A549 treated with CpdA at 1 μM for 4 hours (cell line): Measurements from ENCODE around the gene MYL3. TPM values are rescaled to one million over a fixed set of nuclear protein-coding genes. Genes with fewer than 3 reads are reported as not detected.

Experiments
- total RNA-seq: library from RNA; stranded (reverse); fragments of 200-300 nt; extraction: Qiagen RNA extraction; gene quantifications from 5 replicates; pipeline ENCODE4 v1.2.3, GENCODE V29; 2022; ENCODE audit warnings: low read depth

Gene MYL3
- 0.18 TPM in 1 of 5 replicates, not detected in the others for total RNA-seq

DNA sequence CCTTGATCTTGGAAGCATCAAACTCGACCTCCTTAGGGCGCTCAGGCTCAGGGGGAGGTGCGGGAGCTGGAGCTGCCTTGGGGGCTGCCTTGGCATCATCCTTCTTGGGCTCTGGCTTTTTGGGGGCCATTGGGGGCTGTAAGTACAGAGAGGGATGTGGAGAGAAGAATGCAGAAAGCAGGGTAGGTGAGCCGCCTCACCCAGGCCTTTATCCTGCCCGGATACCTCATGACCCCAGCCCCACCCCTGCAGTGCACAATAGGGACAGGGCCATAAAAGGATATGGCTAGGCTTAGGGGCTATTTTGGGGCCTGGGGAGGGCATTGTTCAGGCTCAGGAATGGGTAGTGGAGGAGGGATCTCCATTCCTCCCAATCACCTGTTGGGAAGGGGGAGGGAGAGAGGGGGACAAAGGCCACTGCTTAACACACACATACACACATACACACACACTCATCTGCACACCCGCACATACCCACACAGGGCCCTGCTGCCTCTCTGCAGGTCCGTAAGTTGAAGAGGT lies at the start of gene MYL3:
Gene MYL3 (minus strand): TSS at position 184 of the 522 bp plus-strand sequence. CDS start 54 bp downstream, at position 130.

DNA sequence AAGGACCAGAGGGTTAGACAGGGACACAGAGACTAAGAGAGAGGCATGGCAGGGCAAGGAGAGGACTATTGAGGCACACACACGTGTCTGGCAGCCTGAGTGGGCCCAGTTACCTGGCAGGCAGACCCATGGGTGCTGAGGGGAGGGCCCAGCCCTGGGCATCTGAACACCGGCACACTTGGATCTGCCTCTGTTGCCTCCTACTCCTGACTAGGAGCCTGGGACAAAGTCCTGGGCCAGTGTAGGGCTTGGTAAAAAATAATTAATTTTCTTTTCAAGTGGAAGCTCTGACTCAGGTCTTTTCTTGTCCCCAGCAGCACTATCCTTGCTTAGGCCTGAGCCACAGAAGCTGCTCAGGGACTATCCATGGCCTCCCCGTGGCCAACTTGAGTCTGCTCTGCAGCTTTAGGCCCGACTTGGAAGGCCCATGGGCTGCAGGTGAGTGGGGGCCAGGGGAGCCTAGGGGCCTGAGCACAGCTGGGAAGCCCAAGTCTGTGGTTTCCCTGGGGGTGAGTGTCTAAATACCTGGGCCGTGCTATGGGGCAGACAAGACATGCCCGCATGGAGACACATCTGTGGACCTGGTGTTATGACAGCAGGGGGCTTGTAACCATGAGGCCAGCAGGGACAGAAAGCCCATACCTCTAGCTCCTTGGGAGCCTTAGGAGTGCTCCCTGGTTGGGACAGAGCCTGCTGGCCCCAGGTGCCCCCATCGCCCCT lies 14.3 kb upstream of the MYL3 start, which contains the start of gene PTH1R:
Gene PTH1R (plus strand): TSS at position 316 of the 720 bp plus-strand sequence. CDS start 5,839 bp downstream, outside the sequence.

Other genes with a start within 250 kb of the MYL3 start
- 5.4 to 8.5 TPM (median 6.2 TPM) in 5 replicates for gene ALS2CL, start 169.8 kb downstream of the MYL3 start, total RNA-seq
- 0.06 to 0.17 TPM (median 0.16 TPM) in 3 of 5 replicates, not detected in the others for gene TMIE, start 162.1 kb downstream of the MYL3 start, total RNA-seq
- gene PRSS50, start 145.6 kb downstream of the MYL3 start, total RNA-seq, result not detected in 5 replicates
- gene PTH1R, start 14.3 kb upstream of the MYL3 start, total RNA-seq, result 0.37 to 0.52 TPM (median 0.48 TPM) in 4 of 5 replicates, not detected in the other
- 51.7 to 95.4 TPM (median 52.6 TPM) in 5 replicates for gene CCDC12, start 113.3 kb upstream of the MYL3 start, total RNA-seq
- gene NBEAL2, start 116.2 kb upstream of the MYL3 start, total RNA-seq, result 31.0 to 51.9 TPM (median 42.1 TPM) in 5 replicates